Parathyroid adenoma (tissue), 2 donors: ENCODE measurements around the gene HOMER3.

Experiments
- H2AFZ ChIP-seq: fragments of 300-600 bp; sonication (generic); one replicate; pipeline ENCODE4 v1.7.0; 2017; ENCODE audit warnings: antibody characterized with exemption, mild to moderate bottlenecking
- H3K27ac ChIP-seq: fragments of 300-600 bp; sonication (generic); one replicate; pipeline ENCODE4 v1.7.0; 2017
- H3K27me3 ChIP-seq: fragments of 300-600 bp; sonication (generic); one replicate; pipeline ENCODE4 v1.7.0; 2017; ENCODE audit warnings: low read length; ENCODE audit not compliant: control insufficient read depth, insufficient read depth
- H3K36me3 ChIP-seq: fragments of 300-600 bp; sonication (generic); one replicate; pipeline ENCODE4 v1.7.0; 2017; ENCODE audit warnings: low read length; ENCODE audit not compliant: control insufficient read depth, insufficient read depth
- H3K4me1 ChIP-seq: fragments of 300-600 bp; sonication (generic); one replicate; pipeline ENCODE4 v1.7.0; 2017; ENCODE audit warnings: control low read depth
- H3K4me2 ChIP-seq: fragments of 300-600 bp; sonication (generic); one replicate; pipeline ENCODE4 v1.7.0; 2017; ENCODE audit warnings: low read length
- H3K4me3 ChIP-seq: fragments of 300-600 bp; sonication (generic); one replicate; pipeline ENCODE4 v1.7.0; 2017; ENCODE audit warnings: low read depth, low read length
- H3K79me2 ChIP-seq: fragments of 300-600 bp; sonication (generic); one replicate; pipeline ENCODE4 v1.7.0; 2017; ENCODE audit warnings: control low read depth
- H3K9ac ChIP-seq: fragments of 300-600 bp; sonication (generic); one replicate; pipeline ENCODE4 v1.7.0; 2017; ENCODE audit warnings: mild to moderate bottlenecking
- H3K9me3 ChIP-seq: fragments of 300-600 bp; sonication (generic); one replicate; pipeline ENCODE4 v1.7.0; 2017; ENCODE audit warnings: low read length; ENCODE audit not compliant: control insufficient read depth
- TF ChIP-seq, protein P1 (sequence below): fragments of 300-600 bp; sonication (generic); IDR thresholded peaks from one replicate; pipeline ENCODE4 v1.7.0; 2017; ENCODE audit warnings: antibody characterized with exemption, mild to moderate bottlenecking
- donor health status: primary hyperparathyroidism.

The HOMER3 gene

DNA sequence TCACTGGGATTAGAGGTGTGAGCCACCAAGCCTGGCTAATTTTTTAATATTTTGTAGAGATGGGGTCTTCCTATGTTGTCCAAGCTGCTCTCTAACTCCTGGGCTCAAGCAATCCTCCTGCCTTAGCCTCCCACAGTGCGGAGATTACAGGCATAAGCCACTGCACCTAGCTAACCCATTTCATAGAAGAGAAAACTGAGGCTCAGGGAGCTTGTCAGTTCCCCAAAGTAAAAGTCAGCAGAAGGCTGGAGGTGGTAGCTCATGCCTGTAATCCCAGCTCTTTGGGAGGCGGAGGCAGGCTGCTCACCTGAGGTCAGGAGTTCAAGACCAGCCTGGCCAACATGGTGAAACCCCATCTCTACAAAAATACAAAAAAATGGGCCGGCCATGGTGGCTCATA is 8.8 kb upstream of the HOMER3 start:
- TF ChIP-seq, protein P1, sequence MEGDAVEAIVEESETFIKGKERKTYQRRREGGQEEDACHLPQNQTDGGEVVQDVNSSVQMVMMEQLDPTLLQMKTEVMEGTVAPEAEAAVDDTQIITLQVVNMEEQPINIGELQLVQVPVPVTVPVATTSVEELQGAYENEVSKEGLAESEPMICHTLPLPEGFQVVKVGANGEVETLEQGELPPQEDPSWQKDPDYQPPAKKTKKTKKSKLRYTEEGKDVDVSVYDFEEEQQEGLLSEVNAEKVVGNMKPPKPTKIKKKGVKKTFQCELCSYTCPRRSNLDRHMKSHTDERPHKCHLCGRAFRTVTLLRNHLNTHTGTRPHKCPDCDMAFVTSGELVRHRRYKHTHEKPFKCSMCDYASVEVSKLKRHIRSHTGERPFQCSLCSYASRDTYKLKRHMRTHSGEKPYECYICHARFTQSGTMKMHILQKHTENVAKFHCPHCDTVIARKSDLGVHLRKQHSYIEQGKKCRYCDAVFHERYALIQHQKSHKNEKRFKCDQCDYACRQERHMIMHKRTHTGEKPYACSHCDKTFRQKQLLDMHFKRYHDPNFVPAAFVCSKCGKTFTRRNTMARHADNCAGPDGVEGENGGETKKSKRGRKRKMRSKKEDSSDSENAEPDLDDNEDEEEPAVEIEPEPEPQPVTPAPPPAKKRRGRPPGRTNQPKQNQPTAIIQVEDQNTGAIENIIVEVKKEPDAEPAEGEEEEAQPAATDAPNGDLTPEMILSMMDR, result no peak
- Histone ChIP-seq H3K79me2 (no peaks in the 10 kb centered on the region), H2AFZ (no peak overlapping the region), H3K36me3 (no peaks in the 10 kb centered on the region), H3K4me3 (no peak overlapping the region), H3K9ac (no peak overlapping the region), H3K27me3 (no peaks in the 10 kb centered on the region), H3K9me3 (no peaks in the 10 kb centered on the region), H3K4me2 (no peak overlapping the region), H3K4me1 (peaks cover 5% of the 10 kb centered on the region), H3K27ac (no peak overlapping the region)

- Histone ChIP-seq H3K36me3 (no peaks in the 10 kb centered on the region), H3K79me2 (no peaks in the 10 kb centered on the region), H3K4me2 (no peak overlapping the region), H2AFZ (no peak overlapping the region), H3K27me3 (no peaks in the 10 kb centered on the region), H3K4me1 (peaks cover 5% of the 10 kb centered on the region), H3K9me3 (no peaks in the 10 kb centered on the region), H3K4me3 (no peak overlapping the region), H3K9ac (no peak overlapping the region), H3K27ac (no peak overlapping the region)
- TF ChIP-seq, protein P1, result no peak
Measured at GRCh38 chr19:18948976-18949356, 7.9 kb upstream of the HOMER3 start.

GRCh38 chr19:18948075-18948975 is 7.3 kb upstream of the HOMER3 start:
- H3K27me3 ChIP-seq, result no peaks in the 10 kb centered on the region
- no peak overlapping the region for H3K27ac ChIP-seq
- no peaks in the 10 kb centered on the region for H3K79me2 ChIP-seq
- H3K4me3 ChIP-seq, result no peak overlapping the region
- H3K4me1 ChIP-seq, result peaks cover 3% of the 10 kb centered on the region
- no peak overlapping the region for H3K4me2 ChIP-seq
- no peak overlapping the region for H3K9ac ChIP-seq
- TF ChIP-seq, protein P1, result no peak
- no peaks in the 10 kb centered on the region for H3K9me3 ChIP-seq
- no peak overlapping the region for H2AFZ ChIP-seq
- H3K36me3 ChIP-seq, result no peaks in the 10 kb centered on the region

DNA sequence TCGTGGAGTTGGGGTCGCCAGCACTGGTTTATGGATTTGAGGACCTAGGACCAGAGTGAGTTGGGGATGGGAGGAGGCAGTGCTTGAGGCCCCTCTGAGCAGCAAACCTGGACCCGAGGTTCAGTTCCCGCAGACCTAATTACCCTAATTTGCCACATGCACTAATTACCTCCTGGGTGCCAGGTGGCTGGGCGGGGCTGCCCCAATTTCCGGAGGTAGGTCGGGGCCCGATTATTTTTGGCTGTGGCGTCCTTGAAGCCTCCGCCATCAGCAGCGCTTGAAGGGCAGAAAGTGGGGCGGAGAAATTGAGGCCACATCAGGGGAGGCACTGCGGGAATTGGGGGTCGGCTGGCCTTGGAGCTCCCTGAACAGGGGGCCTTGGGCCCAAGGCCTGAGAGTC is 5.9 kb upstream of the HOMER3 start:
- Histone ChIP-seq H2AFZ (no peak overlapping the region), H3K36me3 (no peaks in the 10 kb centered on the region), H3K9me3 (no peaks in the 10 kb centered on the region), H3K4me2 (no peak overlapping the region), H3K79me2 (no peaks in the 10 kb centered on the region), H3K4me1 (no peaks in the 10 kb centered on the region), H3K27me3 (no peaks in the 10 kb centered on the region), H3K27ac (no peak overlapping the region), H3K9ac (no peak overlapping the region), H3K4me3 (no peak overlapping the region)
- TF ChIP-seq, protein P1, result no peak

GRCh38 chr19:18946335-18946734 is 5.3 kb upstream of the HOMER3 start:
- peaks cover 4% of the 10 kb centered on the region for H3K4me1 ChIP-seq
- H3K79me2 ChIP-seq, result no peaks in the 10 kb centered on the region
- H2AFZ ChIP-seq, result no peak overlapping the region
- H3K9me3 ChIP-seq, result no peaks in the 10 kb centered on the region
- no peak overlapping the region for H3K27ac ChIP-seq
- TF ChIP-seq, protein P1, result no peak
- no peaks in the 10 kb centered on the region for H3K27me3 ChIP-seq
- H3K36me3 ChIP-seq, result no peaks in the 10 kb centered on the region
- no peak overlapping the region for H3K4me2 ChIP-seq
- H3K9ac ChIP-seq, result no peak overlapping the region
- H3K4me3 ChIP-seq, result no peak overlapping the region
